ENCODE results near the gene SPATA31E1.

GRCh38 chr9:87880116-87880515 lies 2.6 kb upstream of the SPATA31E1 start:
- no peak for TF ChIP-seq REST (IDR thresholded peaks at IDR 0.05; ENCODE audit: insufficient read depth in 1 of 2, low read depth in 2 of 2, low read length in 2 of 2)
- no peak for TF ChIP-seq POLR2AphosphoS5 (IDR thresholded peaks at IDR 0.05; ENCODE audit: low read depth, low read length)
- no peak for TF ChIP-seq TAF1 (IDR thresholded peaks at IDR 0.05; ENCODE audit: borderline replicate concordance, insufficient read depth, low read length)
- no peak for TF ChIP-seq SIN3A (IDR thresholded peaks at IDR 0.05; ENCODE audit: borderline replicate concordance, insufficient read depth, low read length)

All from PFSK-1 (cell line).